CD4-positive, alpha-beta T cell treated with Interferon gamma for 1 hour (primary cell): ENCODE measurements around the gene FCHSD2.
"Not testable (repeated sequence)": the region's sequence is repeated elsewhere in the genome, so short reads cannot be mapped to it uniquely, and the experiment has no call there.

ENCODE experiments used
- DNase-seq: peaks from one replicate; pipeline ENCODE4 v3.0.0-alpha.2; 2020

The FCHSD2 gene

GRCh38 chr11:73114835-73115220 is 27.3 kb downstream of the FCHSD2 start:
- DNase-seq = no peak

DNA sequence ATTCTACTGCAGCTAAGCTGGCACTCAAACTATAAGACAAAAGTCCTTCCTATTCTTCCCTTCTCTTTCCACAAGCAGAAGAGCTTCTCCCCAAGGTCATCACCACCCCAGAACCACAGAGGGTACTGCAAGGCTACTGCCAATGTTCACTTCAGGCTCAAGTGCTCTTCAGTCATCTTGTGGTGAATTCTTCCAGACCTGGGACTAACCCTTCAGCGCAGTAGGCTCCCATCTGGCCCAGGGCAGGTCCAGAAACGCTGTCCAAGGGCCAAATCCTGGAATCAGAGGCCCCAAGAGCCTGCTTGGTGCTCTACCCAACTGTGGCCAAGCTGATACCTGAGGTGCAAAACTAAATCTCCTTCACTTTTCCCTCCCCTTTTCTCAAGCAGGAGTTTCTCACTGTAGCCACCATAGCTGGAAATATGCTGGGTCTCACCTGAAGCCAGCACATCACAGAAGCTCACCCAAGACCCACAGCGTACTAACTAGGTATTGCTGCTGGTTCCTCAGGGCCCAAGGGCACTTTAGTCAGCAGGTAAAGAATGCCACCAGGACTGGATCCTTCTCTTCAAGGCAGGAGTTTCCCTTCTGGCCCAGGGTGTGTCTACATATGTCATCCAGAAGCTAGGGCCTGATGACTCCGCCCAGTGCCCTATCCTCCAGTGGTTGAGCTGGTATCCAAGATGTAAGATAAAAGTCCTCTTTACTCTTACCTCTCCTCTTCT is 27.8 kb downstream of the FCHSD2 start:
- DNase-seq = no peak

DNA sequence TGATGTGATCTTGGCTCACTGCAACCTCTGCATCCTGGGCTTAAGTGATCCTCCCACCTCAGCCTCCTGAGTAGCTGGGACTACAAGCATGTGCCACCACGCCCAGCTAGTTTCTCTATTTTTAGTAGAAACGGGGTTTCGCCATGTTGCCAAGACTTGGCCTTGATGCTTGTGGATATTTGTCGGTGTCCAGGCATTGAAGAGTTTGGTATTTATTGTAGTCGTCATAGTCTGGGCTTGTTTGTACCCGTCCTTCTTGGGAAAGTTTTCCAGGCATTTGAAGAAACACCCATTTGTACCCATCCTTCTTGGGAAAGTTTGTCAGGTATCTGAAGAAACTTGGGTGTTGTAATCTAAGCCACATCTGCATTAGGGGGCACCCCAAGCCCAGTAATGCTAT is 28.7 kb downstream of the FCHSD2 start:
- DNase-seq = no peak

- DNase-seq = no peak
Measured at GRCh38 chr11:73107597-73107996, 34.5 kb downstream of the FCHSD2 start.

DNA sequence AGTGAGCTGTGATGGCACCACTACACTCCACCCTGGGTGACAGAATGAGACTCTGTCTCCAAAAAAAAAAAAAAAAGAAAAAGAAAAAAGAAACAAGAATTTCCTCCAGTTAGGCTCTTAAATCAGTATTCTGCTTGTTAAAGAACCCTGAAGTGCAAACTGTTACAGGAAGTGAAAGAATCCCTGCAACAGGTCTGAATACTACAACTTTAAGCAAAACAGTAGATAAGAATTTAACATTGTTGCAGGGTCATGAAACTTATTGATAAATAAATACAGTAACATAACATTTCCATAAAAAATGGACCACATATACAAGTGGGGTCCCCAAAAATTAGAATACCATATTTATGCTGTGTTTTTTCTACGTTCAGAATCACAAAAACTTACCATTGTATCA is 35.8 kb downstream of the FCHSD2 start:
- DNase-seq = no peak

- DNase-seq = no peak
Measured at GRCh38 chr11:73100578-73100977, 41.5 kb downstream of the FCHSD2 start.

DNA sequence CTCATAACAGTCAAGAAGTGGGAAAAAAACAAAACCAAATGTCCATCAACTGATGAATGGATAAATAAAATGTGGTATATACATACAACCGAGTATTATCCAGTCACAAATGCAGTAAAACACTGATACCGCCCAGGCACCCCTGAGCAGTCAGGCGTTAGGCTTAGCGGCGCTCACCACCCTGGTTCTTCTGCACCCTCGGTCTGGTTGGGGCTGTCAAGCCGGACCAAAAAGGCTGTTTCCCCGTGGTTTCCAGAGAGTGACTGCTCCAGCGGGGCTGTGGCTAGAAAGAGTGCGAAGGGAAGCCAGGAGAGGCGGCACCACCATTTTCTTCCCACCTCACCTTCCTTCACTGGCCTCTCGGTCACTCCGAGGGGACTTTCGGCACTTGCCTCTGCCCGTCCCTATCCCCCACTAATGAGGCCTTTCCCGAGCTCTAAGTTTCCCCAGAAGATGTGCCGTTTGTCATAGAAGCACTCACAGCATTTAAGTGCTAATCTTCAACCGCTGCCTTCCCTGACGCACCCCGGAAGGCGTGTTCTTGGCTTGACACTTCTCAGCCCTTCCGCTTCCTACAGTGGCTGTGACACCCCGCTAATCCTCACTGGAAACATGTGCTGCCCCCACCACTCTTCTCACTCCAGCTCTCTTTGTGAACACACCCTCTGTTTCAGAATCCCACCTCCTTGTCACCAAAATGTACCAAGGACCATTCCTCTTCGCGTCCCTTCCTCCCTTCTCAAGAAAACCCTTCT is 42.4 kb downstream of the FCHSD2 start:
- no peak for DNase-seq

- no peak for DNase-seq
Measured at GRCh38 chr11:73095613-73096012, 46.5 kb downstream of the FCHSD2 start.

GRCh38 chr11:73091521-73092305 is 50.4 kb downstream of the FCHSD2 start:
- DNase-seq = no peak

- DNase-seq = no peak
Measured at GRCh38 chr11:73087730-73088129, 54.4 kb downstream of the FCHSD2 start.

DNA sequence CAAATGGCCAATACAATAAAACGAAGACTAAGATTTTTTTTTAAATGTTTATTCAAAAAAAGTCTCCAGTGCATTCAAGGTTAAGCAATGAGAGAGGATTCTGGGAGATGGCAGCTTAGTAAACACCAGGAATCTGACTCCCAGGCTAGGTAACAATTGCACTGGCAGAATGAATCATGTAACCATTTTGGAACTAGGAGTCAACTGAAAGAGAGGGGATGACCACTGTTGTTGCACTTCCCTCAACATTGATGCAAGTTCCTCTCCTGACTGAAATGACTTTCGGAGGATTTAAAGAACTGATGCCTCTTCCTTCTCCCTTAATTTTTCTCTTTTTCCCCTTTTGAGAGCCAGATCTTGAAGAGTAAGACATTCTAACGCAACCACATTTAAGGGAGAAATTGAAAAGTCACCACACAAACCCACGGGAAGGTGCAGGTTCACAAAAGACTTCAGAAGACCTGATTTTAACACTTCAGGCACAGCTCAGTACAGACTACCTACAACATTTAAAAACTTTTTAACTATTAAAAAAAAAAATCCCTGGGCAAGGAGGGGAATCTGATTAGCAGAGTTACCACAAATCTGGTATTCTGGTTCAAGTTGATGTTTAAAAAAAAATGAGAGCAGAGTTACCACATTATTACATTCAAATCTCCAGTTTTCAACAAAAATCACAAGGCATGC is 56.8 kb downstream of the FCHSD2 start:
- no peak for DNase-seq

- no peak for DNase-seq
Measured at GRCh38 chr11:73078631-73079030, 63.5 kb downstream of the FCHSD2 start.

- DNase-seq = no peak
Measured at GRCh38 chr11:73077454-73077853, 64.7 kb downstream of the FCHSD2 start.

GRCh38 chr11:73074319-73074718 is 67.8 kb downstream of the FCHSD2 start:
- DNase-seq = no peak

- DNase-seq = no peak
Measured at GRCh38 chr11:73072935-73073481, 69.1 kb downstream of the FCHSD2 start.

- no peak for DNase-seq
Measured at GRCh38 chr11:73070653-73071052, 71.5 kb downstream of the FCHSD2 start.

- DNase-seq = not testable (repeated sequence)
Measured at GRCh38 chr11:73061857-73062424, 80.2 kb downstream of the FCHSD2 start.

- not testable (repeated sequence) for DNase-seq
Measured at GRCh38 chr11:73061434-73061833, 80.7 kb downstream of the FCHSD2 start.

GRCh38 chr11:73059915-73060314 is 82.2 kb downstream of the FCHSD2 start:
- DNase-seq = no peak

DNA sequence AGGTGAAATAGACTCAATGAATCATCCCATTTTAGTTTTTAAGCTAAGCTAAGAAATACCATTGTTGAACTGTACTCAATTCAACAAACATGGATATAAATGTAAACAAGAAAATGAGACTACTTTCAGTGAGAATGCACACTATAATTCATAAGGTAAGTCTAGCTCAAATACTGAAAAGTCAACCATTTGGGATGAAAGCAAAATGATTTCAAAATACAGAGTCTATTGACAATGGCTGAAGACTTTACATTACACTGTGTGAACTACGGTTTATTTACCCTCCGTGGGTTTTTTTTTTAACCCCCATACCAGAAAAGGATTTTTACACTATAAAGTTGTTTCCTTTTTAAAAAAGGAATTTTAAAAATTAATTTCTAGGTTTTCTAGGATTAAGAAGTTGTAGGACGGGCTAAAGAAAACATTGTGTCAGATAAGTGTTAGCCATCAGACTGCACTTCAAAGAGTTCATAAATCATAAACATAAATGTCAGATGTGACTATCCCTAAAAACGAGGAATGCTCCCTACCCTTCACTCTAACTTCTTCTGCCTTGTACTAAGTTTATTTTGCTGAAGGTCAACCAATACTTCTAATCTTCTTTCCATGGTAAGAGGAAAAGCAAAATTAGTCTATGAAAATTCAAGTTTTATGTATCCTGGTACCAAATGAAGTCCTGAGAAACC is 83.0 kb downstream of the FCHSD2 start:
- DNase-seq = no peak

GRCh38 chr11:73055655-73056354 is 86.3 kb downstream of the FCHSD2 start:
- no peak for DNase-seq
